Effector memory CD4-positive, alpha-beta T cell (primary cell): Measurements from ENCODE around the gene TMPRSS6.
"Not testable (repeated sequence)": the region's sequence is repeated elsewhere in the genome, so short reads cannot be mapped to it uniquely, and the experiment has no call there.

Experiments used
- DNase-seq, 3 donors: peaks; one replicate each; pipeline ENCODE4 v3.0.0-alpha.2; 2020
- H3K27ac ChIP-seq: 2 replicates; pipeline ENCODE4 v1.7.0; 2013; ENCODE audit warnings: mild to moderate bottlenecking, low read length, moderate library complexity; ENCODE audit not compliant: insufficient read depth, poor library complexity, severe bottlenecking
- H3K27me3 ChIP-seq: replicated peaks from 2 replicates; pipeline ENCODE4 v1.7.0; 2013; ENCODE audit warnings: mild to moderate bottlenecking, low read length; ENCODE audit not compliant: insufficient read depth, control insufficient read depth, poor library complexity, severe bottlenecking
- H3K36me3 ChIP-seq: 2 replicates; pipeline ENCODE4 v1.7.0; 2013; ENCODE audit warnings: mild to moderate bottlenecking, low read length, moderate library complexity; ENCODE audit not compliant: control insufficient read depth, insufficient read depth
- H3K4me1 ChIP-seq: 2 replicates; pipeline ENCODE4 v1.7.0; 2013; ENCODE audit warnings: low read length, mild to moderate bottlenecking; ENCODE audit not compliant: control insufficient read depth, insufficient read depth, poor library complexity, severe bottlenecking
- H3K4me3 ChIP-seq: 2 replicates; pipeline ENCODE4 v1.7.0; 2013; ENCODE audit warnings: low read length, low read depth, mild to moderate bottlenecking; ENCODE audit not compliant: insufficient read depth, poor library complexity, severe bottlenecking
- H3K9me3 ChIP-seq: 2 replicates; pipeline ENCODE4 v1.7.0; 2013; ENCODE audit warnings: mild to moderate bottlenecking, low read length, moderate library complexity; ENCODE audit not compliant: control insufficient read depth

TMPRSS6 gene

DNA sequence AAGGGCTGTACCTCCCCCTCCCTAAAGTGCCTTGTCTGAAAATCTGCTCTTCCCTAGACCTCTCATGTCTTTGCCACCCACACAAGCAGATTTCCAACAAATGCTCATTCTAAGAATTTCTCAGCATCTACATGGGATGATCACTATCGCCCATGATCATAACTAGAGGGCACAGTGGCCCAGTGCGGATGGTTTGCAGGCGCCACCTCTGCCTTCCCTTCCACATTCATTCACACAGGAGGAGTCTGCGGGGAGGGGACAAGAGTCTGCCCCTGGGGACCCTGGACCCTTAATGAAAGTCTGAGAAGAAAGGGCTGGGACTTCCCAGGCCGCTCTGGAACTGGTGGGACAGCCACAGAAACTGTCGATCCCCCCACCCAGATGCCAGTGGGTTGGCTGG is 29.1 kb downstream of the TMPRSS6 start:
- no peak for DNase-seq
- Histone ChIP-seq H3K4me1 (peaks cover 37% of the 10 kb centered on the region), H3K36me3 (no peaks in the 10 kb centered on the region), H3K27ac (peak overlapping the region; percentile 78), H3K27me3 (no peaks in the 10 kb centered on the region), H3K4me3 (no peak overlapping the region), H3K9me3 (no peaks in the 10 kb centered on the region)

- Histone ChIP-seq H3K27ac (peak overlapping the region; percentile 78), H3K9me3 (no peaks in the 10 kb centered on the region), H3K4me1 (peaks cover 37% of the 10 kb centered on the region), H3K4me3 (no peak overlapping the region), H3K36me3 (no peaks in the 10 kb centered on the region), H3K27me3 (no peaks in the 10 kb centered on the region)
- peak; percentile 71 to 79 (median 77) for DNase-seq
These were observed 29.8 kb downstream of the TMPRSS6 start for GRCh38 chr22:37079668-37080171.

DNA sequence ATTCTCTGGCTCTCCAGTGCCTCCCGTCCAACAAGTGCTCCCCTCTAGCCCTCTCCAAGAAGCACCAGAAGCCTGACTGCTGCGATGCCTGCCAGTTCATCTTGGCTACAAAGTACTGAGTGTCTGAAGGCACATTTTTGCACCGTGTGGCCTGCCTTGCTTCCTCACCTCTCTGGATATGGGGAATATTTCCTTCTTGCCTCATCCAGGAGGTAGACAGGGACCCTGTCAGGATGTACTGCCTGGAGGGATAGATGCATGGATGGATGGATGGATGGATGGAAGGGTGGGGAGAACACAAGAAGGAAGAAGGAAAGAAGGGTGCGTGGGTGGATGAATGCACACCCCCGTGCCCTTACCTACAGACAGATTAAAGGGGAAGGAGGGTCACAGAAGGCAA is 30.4 kb downstream of the TMPRSS6 start:
- Histone ChIP-seq H3K9me3 (no peaks in the 10 kb centered on the region), H3K27me3 (no peaks in the 10 kb centered on the region), H3K4me3 (peak overlapping the region; percentile 9), H3K27ac (peak overlapping the region; percentile 78), H3K36me3 (no peaks in the 10 kb centered on the region), H3K4me1 (peaks cover 37% of the 10 kb centered on the region)
- no peak for DNase-seq

DNA sequence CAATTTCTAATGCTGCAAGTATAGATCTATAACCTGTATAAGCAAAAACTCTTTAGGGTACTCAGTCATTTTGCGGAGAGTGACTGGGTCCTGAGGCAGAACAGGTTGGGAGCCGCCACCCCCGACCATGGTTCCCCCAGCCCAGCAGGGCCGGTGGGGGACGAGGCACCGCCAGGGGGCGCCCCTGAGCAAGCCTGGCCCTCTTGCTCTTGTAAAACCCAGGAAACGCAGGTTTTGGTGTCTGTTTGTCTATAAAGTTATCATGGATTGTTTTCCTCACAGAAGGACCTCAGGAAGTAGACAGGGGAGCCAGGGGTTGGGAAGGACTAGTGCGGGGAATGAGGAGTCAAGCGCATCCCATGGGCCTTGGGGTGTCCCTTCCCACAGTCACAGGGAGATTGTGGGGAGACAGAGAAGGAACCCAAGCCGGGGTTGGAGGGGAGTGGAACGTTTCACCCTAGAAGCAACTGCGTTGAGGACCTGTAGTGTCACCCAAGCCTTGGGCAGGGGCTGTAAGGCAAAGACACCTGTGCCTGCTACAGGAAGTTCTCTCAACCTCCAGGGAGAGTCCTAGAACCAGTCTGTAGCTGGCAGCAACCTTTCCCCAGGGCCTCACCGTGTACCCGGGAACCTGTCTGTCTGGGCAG is 31.6 kb downstream of the TMPRSS6 start:
- H3K9me3 ChIP-seq = no peaks in the 10 kb centered on the region
- H3K4me1 ChIP-seq = peaks cover 37% of the 10 kb centered on the region
- DNase-seq = peak; percentile 64 to 74 (median 68)
- no peaks in the 10 kb centered on the region for H3K27me3 ChIP-seq
- no peak overlapping the region for H3K4me3 ChIP-seq
- H3K36me3 ChIP-seq = no peaks in the 10 kb centered on the region
- peak overlapping the region; percentile 78 for H3K27ac ChIP-seq

DNA sequence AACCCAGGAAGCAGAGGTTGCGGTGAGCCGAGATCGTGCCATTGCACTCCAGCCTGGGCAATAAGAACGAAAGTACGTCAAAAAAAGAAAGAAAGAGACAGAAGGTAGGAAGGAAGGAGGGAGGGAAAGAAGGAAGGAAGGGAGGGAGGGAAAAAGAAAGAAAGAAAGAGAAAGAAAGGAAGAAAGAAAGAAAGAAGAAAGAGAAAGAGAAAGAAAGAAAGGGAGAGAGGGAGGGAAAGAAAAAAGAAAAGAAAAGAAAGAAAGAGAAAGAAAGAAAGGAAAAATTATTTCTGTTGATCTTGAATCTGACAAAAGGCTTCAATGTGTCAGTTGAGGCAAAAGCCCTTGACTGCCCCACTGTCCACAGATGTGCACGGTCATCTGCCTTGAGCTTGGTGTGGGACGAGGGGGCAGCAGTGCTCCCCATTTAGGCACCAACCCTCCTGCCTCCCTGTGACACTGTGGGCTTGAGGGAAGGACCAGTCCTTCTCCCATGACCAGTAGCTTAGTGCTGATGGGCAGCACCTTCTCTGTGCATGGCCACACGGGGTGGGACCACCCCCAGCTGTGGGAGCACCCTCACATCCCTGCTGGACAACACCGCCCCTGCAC is 33.6 kb downstream of the TMPRSS6 start:
- Histone ChIP-seq H3K27ac (no peak overlapping the region), H3K27me3 (peaks cover 1% of the 10 kb centered on the region), H3K9me3 (no peaks in the 10 kb centered on the region), H3K4me3 (no peak overlapping the region), H3K4me1 (peaks cover 33% of the 10 kb centered on the region), H3K36me3 (no peaks in the 10 kb centered on the region)
- no peak for DNase-seq

- Histone ChIP-seq H3K27ac (no peak overlapping the region), H3K9me3 (no peaks in the 10 kb centered on the region)
These were observed 34.5 kb downstream of the TMPRSS6 start for GRCh38 chr22:37075046-37075445.

GRCh38 chr22:37074537-37074936 is 35.0 kb downstream of the TMPRSS6 start:
- no peak for DNase-seq
- Histone ChIP-seq H3K9me3 (no peaks in the 10 kb centered on the region), H3K27ac (no peak overlapping the region), H3K4me3 (no peak overlapping the region), H3K27me3 (peaks cover 2% of the 10 kb centered on the region), H3K4me1 (peaks cover 20% of the 10 kb centered on the region), H3K36me3 (no peaks in the 10 kb centered on the region)

More at GRCh38 chr22:37075046-37075445, 34.5 kb downstream of the TMPRSS6 start:
- no peak for DNase-seq
- Histone ChIP-seq H3K4me1 (peaks cover 25% of the 10 kb centered on the region), H3K27me3 (peaks cover 2% of the 10 kb centered on the region), H3K36me3 (no peaks in the 10 kb centered on the region), H3K4me3 (no peak overlapping the region)

- Histone ChIP-seq H3K27me3 (peaks cover 6% of the 10 kb centered on the region), H3K4me3 (no peak overlapping the region)
These were observed 36.8 kb downstream of the TMPRSS6 start for GRCh38 chr22:37072673-37073072.

GRCh38 chr22:37071850-37072592 is 37.5 kb downstream of the TMPRSS6 start:
- H3K27ac ChIP-seq, H3K27me3 ChIP-seq, DNase-seq, H3K36me3 ChIP-seq, H3K4me1 ChIP-seq, H3K4me3 ChIP-seq, H3K9me3 ChIP-seq: not testable (repeated sequence)

More at GRCh38 chr22:37072673-37073072, 36.8 kb downstream of the TMPRSS6 start:
- Histone ChIP-seq H3K27ac (no peak overlapping the region), H3K4me1 (peaks cover 1% of the 10 kb centered on the region), H3K36me3 (no peaks in the 10 kb centered on the region), H3K9me3 (no peaks in the 10 kb centered on the region)
- no peak for DNase-seq

DNA sequence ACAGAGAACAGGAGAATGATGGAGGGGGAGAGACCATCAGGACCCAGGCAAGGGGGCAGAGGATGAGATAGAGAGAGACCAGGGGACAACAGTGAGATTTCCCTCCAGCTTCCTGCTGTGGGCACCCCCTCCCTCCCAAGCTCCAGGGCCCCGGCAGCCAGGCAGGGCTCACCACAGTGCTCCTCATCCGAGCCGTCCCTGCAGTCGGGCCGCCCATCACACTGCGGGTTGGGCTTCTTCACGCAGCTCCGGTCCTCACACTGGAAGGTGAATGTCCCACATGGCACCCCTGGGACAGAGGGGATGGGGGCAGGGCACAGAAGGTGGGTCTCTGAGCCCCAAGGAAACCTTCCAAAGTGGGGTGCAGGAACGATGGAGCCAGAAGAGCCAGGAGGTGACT is 38.8 kb downstream of the TMPRSS6 start:
- Histone ChIP-seq H3K9me3 (no peaks in the 10 kb centered on the region), H3K36me3 (no peaks in the 10 kb centered on the region), H3K27ac (no peak overlapping the region), H3K4me1 (no peaks in the 10 kb centered on the region), H3K4me3 (no peak overlapping the region), H3K27me3 (peaks cover 6% of the 10 kb centered on the region)
- no peak for DNase-seq
